ENCODE data around the gene TSKU.

Gene TSKU

DNA sequence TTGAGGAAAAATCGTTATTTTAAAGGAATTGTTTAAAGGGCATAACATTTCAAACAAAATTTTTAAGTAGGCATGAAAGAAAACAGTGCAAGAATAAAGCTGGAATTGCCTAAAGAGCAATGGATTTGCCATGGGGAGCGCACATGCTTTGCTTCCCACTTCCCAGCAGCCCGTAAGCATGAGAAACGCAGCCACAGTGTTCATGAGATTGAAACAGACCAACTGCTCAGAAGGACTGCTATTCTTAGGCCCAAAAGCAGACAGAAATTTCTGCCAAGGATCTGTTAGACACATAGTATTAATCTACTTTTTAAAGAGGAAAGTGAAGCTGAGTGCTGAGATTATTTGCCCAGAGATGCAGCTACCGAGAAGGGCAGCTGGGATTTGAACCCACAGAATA is 34.2 kb upstream of the TSKU start:
- no peaks in the 10 kb centered on the region for H3K27me3 ChIP-seq (ENCODE audit: insufficient read depth, poor library complexity, severe bottlenecking)
- H3K27ac ChIP-seq (replicated peaks) = no peak overlapping the region
- TF ChIP-seq SPI1 (IDR thresholded peaks at IDR 0.05; ENCODE audit: borderline replicate concordance, low read depth) (no peak), GABPA (IDR thresholded peaks at IDR 0.05; ENCODE audit: low read depth) (no peak), POLR2AphosphoS5 (IDR thresholded peaks at IDR 0.05; ENCODE audit: low read depth) (no peak)
- TF ChIP-seq, protein P1, sequence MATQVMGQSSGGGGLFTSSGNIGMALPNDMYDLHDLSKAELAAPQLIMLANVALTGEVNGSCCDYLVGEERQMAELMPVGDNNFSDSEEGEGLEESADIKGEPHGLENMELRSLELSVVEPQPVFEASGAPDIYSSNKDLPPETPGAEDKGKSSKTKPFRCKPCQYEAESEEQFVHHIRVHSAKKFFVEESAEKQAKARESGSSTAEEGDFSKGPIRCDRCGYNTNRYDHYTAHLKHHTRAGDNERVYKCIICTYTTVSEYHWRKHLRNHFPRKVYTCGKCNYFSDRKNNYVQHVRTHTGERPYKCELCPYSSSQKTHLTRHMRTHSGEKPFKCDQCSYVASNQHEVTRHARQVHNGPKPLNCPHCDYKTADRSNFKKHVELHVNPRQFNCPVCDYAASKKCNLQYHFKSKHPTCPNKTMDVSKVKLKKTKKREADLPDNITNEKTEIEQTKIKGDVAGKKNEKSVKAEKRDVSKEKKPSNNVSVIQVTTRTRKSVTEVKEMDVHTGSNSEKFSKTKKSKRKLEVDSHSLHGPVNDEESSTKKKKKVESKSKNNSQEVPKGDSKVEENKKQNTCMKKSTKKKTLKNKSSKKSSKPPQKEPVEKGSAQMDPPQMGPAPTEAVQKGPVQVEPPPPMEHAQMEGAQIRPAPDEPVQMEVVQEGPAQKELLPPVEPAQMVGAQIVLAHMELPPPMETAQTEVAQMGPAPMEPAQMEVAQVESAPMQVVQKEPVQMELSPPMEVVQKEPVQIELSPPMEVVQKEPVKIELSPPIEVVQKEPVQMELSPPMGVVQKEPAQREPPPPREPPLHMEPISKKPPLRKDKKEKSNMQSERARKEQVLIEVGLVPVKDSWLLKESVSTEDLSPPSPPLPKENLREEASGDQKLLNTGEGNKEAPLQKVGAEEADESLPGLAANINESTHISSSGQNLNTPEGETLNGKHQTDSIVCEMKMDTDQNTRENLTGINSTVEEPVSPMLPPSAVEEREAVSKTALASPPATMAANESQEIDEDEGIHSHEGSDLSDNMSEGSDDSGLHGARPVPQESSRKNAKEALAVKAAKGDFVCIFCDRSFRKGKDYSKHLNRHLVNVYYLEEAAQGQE (IDR thresholded peaks at IDR 0.05; ENCODE audit: insufficient replicate concordance, low read depth) = no peak
- TF ChIP-seq, protein P2, sequence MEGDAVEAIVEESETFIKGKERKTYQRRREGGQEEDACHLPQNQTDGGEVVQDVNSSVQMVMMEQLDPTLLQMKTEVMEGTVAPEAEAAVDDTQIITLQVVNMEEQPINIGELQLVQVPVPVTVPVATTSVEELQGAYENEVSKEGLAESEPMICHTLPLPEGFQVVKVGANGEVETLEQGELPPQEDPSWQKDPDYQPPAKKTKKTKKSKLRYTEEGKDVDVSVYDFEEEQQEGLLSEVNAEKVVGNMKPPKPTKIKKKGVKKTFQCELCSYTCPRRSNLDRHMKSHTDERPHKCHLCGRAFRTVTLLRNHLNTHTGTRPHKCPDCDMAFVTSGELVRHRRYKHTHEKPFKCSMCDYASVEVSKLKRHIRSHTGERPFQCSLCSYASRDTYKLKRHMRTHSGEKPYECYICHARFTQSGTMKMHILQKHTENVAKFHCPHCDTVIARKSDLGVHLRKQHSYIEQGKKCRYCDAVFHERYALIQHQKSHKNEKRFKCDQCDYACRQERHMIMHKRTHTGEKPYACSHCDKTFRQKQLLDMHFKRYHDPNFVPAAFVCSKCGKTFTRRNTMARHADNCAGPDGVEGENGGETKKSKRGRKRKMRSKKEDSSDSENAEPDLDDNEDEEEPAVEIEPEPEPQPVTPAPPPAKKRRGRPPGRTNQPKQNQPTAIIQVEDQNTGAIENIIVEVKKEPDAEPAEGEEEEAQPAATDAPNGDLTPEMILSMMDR (IDR thresholded peaks at IDR 0.05; ENCODE audit: insufficient read depth, low read length) = no peak
- no peak for DNase-seq (ENCODE audit: low read depth in 1 of 2, low spot score in 1 of 2)
- no peak overlapping the region for H3K4me3 ChIP-seq (replicated peaks; ENCODE audit: insufficient read depth, low read length)

DNA sequence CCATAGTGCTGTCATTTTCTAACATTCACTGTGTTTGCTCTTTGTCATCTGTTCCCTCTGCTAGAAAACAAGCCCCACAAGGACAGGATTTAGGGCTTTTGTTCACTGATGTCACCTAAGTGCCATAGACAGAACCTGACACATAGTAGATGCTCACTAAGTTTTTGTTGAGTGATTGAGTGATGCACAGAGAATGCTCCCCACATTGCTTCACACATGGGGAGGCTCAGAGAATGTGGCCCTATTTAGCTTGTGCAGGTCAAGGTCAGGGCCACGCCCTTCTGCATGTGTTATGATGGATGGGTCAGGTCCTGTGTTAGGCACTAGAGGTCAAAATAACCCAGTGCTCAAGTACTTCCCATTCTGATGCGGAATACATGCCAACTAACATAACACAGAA is 33.1 kb upstream of the TSKU start:
- H3K27ac ChIP-seq (replicated peaks) = no peak overlapping the region
- no peaks in the 10 kb centered on the region for H3K27me3 ChIP-seq (ENCODE audit: insufficient read depth, poor library complexity, severe bottlenecking)
- DNase-seq (ENCODE audit: low read depth in 1 of 2, low spot score in 1 of 2) = no peak
- TF ChIP-seq POLR2AphosphoS5 (IDR thresholded peaks at IDR 0.05; ENCODE audit: low read depth) = no peak
- no peak for TF ChIP-seq GABPA (IDR thresholded peaks at IDR 0.05; ENCODE audit: low read depth)
- TF ChIP-seq SPI1 (IDR thresholded peaks at IDR 0.05; ENCODE audit: borderline replicate concordance, low read depth) = no peak
- TF ChIP-seq, protein P2 (IDR thresholded peaks at IDR 0.05; ENCODE audit: insufficient read depth, low read length) = no peak
- TF ChIP-seq, protein P1 (IDR thresholded peaks at IDR 0.05; ENCODE audit: insufficient replicate concordance, low read depth) = no peak
- H3K4me3 ChIP-seq (replicated peaks; ENCODE audit: insufficient read depth, low read length) = no peak overlapping the region

DNA sequence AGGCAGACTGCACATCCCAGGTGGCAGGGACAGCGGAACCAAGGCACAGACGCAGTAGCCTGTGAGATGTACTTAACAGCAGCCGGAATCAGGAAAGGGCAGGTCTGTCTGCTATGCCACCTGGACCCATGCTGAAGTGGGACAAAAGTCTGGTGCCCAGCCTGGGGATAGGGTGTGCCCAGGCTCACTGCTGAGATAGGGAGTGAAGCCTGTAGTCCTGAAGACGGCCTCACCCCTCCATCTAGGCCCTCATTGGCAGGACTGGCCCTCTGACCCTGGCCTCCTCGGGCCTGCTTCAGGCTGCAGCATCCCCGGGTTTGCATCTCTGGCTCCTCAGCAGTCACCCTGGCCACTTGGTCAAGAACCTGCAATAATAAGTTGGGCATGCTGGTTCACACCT is 32.4 kb upstream of the TSKU start:
- TF ChIP-seq, protein P2 (IDR thresholded peaks at IDR 0.05; ENCODE audit: insufficient read depth, low read length) = no peak
- TF ChIP-seq, protein P1 (IDR thresholded peaks at IDR 0.05; ENCODE audit: insufficient replicate concordance, low read depth) = no peak
- no peak for TF ChIP-seq SPI1 (IDR thresholded peaks at IDR 0.05; ENCODE audit: borderline replicate concordance, low read depth)
- no peak for DNase-seq (ENCODE audit: low read depth in 1 of 2, low spot score in 1 of 2)
- Histone ChIP-seq H3K27ac (replicated peaks) (no peak overlapping the region), H3K27me3 (ENCODE audit: insufficient read depth, poor library complexity, severe bottlenecking) (no peaks in the 10 kb centered on the region), H3K4me3 (replicated peaks; ENCODE audit: insufficient read depth, low read length) (no peak overlapping the region)
